B cell (primary cell): ENCODE measurements around the gene ADARB2.

ENCODE experiments used
- CTCF ChIP-seq: fragments of 200-600 bp; IDR thresholded peaks from one replicate; pipeline ENCODE4 v1.8.0; 2022; ENCODE audit warnings: antibody characterized with exemption, mild to moderate bottlenecking
- EZH2 ChIP-seq: IDR thresholded peaks from 2 replicates; pipeline ENCODE4 v1.6.1; 2012; ENCODE audit warnings: borderline replicate concordance, low read depth, mild to moderate bottlenecking, moderate library complexity, low read length; ENCODE audit not compliant: insufficient read depth, poor library complexity, severe bottlenecking

GRCh38 chr10:1149793-1150637 is 587.3 kb downstream of the ADARB2 start:
- TF ChIP-seq CTCF = no peak
- no peak for TF ChIP-seq EZH2
